Measurements from ENCODE around the gene COL4A1.
"Not testable (repeated sequence)": the region's sequence is repeated elsewhere in the genome, so short reads cannot be mapped to it uniquely, and the experiment has no call there.

Gene COL4A1

DNA sequence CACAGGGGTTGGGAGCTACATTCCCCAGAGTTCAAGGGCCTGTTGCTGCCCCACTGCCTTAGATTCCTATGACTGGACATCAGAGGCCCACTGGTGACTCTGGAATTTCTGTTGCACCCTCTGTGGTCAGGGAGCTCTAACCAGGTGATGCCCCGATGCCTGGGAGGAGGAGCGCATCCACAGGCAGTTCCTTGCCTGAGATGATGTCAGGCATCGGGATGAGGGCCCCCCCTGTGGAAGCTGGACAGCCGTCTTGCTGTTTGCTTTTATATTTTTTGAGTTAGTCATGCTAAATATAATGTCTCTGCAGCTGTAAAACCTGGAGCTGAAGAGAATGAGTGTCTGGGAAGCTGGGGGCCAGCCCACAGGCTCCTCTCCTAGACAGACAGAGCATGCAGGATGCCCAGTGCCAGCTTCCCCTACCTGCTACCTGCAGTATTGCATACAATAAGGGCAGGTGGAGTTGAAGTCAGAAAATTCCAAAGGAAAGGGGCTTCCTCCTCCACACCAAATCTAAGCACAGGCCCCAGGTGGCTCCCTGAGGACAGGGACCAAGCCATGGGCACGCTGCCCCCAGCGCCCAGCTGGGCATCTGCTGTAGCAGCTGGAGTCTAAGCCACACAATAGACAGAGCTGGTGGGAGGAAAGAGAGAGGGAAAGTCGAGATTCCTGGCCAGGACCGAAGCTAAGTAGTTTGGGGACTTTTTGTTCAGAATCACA lies 16.4 kb upstream of the COL4A1 start:
- no peak for DNase-seq (ENCODE audit: low read depth)

DNA sequence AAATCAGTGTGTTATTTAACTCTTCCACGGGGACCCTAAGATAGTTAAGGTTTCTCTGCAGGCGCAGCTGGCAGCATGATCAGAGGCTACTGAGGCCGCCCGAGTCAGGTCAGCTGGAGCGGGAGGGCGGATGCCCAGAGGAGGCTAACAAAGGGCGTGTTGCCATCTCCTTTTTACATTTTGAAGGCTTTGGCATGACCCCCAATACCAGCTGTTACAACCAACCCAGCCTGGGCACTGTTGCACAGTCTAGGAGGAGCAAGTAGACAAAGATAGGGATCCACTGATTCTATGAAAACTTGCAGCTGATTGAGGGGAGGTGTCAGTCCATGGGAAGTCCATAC lies 15.8 kb upstream of the COL4A1 start:
- DNase-seq (ENCODE audit: low read depth) = no peak

DNA sequence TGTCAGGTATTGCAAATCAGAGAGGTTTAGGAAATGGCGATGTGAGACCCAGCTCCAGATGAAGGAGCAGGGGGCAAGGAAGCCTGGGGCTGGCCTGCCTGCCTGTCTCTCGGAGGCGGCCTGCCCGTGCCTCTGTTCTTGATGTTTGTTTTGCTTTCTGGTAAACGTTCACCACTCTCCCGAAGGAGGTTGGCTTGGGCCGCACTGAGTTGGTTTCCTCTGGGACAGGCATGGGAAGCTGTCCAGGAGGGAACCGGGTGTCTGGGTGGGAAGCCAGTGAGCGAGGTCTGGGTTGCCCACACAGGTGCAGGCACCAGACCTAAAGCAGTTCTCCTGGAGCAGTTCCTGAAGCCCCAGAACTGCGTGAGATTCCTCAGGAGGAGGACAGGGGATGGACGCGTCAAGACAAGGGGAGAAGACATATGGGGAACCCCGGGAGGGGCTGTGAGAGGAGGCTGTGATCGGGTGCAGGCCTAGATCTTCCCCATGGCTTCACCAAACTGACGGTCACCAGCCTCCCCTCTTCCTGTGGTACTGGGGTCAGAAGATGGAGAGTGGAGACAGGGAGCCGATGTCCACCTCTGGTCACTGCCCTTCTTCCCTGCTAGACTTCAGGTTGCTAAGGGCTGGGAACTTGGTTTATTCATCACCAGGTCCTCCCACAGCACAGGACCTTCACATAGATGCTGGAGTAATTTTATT lies 15.3 kb upstream of the COL4A1 start:
- DNase-seq (ENCODE audit: low read depth) = no peak

DNA sequence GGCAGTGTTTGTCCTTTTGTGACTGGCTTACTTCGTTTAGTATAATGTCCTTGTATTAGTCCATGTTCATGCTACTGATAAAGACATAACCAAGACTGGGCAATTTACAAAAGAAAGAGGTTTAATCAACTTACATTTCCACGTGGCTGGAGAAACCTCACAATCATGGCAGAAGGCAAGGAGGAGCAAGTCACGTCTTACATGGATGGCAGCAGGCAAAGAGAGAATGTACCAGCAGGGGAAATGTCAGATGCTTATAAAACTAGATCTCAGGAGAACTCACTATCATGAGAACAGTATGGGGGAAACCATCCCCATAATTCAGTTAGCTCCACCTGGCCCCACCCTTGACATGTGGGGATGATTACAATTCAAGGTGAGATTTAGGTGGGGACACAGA lies 14.6 kb upstream of the COL4A1 start:
- DNase-seq (ENCODE audit: low read depth) = not testable (repeated sequence)

DNA sequence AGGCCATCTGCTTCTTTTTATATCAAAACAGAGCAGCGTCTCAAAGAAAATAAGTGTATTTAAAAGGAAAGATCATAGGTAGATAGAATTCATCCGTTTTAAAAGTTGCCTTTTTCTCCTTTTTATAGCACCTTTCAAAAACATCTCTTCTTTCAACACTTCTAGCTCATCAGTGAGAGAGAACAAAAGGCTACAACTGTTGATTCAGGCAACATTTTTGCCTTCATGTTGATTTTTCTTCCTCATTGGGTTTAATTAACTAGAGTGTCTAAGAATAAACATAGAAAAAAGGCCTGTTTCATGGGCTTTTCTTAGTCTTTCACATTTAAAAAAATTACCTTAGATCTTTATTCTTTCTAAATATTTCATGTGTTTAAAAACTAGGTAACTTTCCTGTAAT lies 13.7 kb upstream of the COL4A1 start:
- no peak for DNase-seq (ENCODE audit: low read depth)

DNA sequence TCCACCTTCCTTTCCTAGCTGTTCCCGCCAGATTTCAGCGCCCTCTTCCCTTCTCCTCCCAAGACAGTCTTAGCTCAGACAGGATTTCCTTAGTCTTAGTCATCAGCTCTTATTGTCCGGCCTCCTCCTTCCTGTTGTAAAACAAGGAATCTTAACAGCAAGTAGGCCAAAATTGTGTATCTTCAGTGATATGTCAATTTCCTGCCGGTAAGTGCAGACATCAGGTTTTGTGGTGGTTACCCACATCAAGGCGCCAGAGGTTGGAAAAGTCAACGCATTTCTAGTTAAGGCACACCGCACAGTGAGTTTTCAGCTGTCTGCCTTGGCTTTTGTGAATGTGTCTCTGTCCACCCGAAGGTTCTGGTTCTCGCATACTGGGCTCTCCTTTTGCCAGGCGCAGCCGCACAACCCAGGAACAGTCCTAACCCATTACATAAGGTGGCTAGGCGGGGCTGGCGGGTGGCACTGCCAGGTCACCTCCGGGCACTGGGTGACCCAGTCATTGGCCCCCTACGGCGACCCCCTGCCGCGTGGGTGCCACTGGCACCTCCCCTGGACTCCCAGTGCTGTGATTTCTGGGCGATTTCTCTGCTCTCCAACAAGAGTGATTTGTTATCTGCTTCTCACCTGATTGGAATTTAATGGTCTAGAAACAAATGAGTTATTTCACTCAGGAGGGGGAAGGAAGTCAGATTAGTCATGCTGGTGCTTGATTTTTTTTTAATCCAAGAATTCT lies 13.0 kb upstream of the COL4A1 start:
- DNase-seq (ENCODE audit: low read depth) = no peak

DNA sequence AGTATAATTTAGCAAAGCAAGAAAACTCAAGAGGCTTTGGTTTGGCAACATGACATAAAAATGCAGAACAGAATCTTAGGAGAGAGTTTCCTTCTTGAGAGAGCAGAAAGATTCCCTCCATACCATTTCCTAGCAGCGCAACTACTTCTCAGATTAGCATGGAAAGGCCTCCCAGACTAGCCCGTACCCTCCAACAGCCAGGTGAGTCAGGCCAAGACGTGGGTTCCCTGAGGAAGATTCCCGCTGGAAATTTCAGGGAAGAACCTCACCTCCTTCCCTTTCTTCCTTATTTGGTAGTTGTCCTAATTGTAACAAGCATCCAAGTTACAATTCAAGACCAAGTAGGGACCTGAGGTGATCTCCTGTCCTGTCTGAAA lies 12.4 kb upstream of the COL4A1 start:
- no peak for DNase-seq (ENCODE audit: low read depth)

DNA sequence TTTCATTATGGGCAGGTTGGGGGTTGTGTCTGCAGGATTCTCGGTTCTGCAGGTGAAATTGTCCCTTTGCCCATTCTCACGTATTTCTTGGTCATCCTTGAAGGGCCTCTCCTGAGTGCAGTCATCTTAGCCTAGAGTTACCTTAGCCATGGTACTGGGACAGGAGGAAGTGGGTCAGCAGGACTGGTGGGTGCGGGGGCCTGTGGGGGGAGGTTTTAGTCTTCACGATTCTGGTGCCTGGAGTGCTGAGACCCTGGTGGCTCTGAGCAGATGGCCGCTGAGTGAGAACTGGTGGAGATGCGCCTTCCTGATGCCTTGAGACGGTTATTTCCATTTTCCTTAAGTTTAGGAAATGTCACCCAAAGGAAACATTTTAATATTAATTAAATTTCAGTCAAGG lies 12.0 kb upstream of the COL4A1 start:
- no peak for DNase-seq (ENCODE audit: low read depth)

DNA sequence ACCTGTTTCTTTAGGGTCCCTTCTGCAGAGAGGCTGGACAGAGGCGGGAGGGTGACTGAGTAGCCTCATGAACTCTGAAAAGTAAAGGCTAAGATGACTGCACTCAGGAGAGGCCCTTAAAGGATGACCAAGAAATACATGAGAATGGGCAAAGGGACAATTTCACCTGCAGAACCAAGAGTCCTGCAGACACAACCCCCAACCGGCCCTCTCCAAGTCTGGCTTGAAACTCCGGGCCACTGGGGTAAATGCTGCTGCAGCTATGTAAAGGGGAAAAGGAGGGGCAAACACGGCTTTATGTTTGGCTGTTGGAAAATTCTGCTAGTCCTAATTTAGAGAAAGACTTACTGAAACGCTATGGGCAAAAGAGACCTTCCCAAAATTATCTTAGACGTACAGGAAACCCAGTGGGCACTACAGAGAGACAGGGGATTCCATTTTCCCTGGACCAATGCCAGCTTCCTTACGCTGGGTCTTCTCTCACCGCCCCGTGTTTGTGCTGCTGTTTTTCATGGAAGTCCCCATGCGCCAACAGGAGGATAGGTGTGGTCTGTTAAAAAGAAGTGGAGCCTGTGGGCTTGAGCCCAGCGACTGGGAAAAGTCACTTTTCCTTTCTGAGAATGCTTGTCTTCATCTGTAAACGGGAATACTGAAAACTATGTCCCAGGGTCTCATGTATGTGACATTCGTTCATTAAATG lies 10.7 kb upstream of the COL4A1 start:
- DNase-seq (ENCODE audit: low read depth) = no peak

DNA sequence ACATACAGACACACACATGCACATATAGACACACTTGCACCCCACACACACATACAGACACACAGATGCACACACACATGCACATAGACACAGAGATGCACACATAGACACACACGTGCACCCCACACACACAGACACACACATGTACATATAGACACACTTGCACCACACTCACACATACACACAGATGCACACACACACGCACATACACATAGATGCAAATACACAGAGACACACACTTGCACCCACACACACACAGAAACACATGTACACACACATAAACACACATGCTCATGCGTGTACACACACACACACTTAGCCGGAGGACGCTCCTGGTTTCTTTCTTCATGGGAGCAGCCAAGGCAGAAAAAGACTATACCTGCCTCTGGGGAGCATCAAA lies 10.1 kb upstream of the COL4A1 start:
- no peak for DNase-seq (ENCODE audit: low read depth)

DNA sequence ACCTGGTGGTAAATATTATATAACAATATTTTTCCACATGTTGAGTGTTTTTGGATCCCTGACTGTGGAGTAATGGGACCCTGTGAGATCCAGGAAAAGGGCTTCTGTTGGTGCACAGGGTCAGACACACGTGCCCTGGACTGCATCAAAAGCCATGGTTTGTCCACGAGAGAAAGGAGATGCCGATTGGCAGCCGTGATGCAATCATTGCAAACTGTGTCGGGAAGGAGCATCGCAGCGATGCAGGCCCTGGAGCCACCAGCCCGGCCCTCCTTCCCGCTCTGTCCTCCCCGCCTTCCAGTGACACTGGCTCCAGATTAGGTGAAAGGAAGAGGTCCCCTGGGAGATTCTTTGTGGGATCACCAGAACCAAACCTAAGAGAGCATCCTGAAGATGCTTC lies 9.2 kb upstream of the COL4A1 start:
- no peak for DNase-seq (ENCODE audit: low read depth)

DNA sequence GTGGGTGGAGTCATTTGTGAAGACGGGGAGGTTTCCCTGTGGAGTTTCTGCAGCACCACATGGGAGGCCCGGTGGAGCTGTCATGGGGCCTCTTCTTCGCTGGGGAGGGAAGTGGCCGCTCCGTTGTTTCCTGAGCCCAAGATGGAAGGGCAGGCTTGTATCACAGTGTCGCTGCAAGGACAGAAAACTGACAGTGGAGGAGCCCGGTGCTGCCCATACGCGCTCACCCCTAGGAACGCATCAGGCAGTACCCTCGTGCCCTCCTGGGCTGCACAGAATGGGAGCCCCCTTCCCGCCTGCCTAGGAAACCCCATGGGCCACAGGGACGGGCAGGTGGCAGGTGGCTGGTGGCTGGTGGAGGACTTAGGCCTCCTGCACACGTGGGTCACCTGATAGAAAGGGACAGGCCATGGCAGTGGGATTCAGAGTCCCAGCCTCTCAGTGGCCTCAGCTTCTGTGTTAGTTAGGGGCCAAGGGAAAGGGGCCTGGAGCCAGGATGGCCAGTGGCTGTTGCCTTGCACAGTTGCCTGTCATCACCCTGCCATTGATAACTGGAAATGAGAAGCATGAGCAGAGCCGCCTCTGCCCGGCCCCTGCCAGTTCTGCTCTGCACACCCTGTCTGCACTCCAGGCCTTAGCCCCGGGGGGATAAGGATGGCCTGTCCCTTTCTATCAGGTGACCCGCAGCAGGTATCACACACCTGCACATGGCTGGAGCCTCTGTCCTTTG lies 7.7 kb upstream of the COL4A1 start:
- no peak for DNase-seq (ENCODE audit: low read depth)

DNA sequence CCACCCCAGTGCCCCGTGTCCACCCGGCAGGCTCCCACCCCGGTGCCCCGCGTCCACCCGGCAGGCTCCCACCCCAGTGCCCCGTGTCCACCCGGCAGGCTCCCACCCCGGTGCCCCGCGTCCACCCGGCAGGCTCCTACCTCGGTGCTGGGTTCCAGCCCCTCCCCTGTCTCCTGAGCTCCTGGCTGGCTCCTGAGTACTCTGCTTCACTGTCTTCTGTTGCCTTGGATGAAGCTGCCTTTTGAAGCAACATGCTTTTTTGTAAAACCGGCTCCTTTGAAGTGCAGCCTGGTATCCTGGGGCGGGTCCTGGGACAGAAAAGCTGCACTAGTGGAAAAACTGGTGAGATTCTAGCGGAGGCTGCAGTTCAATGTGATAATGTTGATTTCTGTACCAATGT lies 6.8 kb upstream of the COL4A1 start:
- DNase-seq (ENCODE audit: low read depth) = not testable (repeated sequence)

DNA sequence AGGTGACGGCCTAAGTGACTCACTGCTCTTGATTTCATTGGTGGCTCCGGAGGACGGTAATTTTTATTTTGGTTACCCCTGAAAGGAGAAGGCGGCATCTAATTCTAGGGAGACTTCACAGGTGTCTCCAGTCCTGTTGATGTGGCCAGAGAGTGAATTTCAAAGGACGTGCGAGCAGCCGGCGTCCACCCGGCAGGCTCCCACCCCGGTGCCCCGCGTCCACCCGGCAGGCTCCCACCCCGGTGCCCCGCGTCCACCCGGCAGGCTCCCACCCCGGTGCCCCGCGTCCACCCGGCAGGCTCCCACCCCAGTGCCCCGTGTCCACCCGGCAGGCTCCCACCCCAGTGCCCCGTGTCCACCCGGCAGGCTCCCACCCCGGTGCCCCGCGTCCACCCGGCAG lies 6.3 kb upstream of the COL4A1 start:
- not testable (repeated sequence) for DNase-seq (ENCODE audit: low read depth)

DNA sequence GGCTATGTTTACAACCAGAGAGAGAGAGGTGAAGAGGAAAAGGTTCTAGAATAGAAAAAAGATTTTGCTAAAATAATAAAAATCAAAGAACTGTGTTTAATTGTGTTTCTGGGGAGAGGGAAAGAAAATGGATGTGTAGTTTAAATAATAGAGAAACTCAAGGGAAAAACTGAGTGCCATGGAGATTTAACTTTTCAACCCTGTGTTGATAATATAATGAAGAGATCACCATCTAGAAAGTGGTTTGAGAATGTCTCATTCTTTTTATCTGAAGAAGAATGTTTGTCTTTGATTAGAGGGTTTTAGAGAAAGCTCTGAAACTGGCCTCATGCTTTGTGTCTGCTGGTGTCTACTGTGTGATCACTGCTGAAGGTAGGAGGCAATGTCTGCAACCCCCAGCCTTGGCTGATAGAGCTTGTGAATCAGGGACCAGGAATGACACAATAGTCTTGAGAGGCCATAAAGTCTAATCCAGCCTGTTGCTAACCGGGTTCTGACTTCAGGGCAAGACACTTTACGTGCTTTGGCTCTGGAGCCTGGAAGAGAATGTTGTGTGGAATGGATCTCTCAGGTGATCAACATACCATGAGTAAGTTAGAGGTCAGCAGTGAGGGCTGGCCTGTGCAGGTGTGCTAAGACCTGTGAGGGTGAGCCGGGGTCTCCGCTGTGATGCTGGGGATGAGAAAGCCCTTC lies 5.5 kb upstream of the COL4A1 start:
- DNase-seq (ENCODE audit: low read depth) = no peak

DNA sequence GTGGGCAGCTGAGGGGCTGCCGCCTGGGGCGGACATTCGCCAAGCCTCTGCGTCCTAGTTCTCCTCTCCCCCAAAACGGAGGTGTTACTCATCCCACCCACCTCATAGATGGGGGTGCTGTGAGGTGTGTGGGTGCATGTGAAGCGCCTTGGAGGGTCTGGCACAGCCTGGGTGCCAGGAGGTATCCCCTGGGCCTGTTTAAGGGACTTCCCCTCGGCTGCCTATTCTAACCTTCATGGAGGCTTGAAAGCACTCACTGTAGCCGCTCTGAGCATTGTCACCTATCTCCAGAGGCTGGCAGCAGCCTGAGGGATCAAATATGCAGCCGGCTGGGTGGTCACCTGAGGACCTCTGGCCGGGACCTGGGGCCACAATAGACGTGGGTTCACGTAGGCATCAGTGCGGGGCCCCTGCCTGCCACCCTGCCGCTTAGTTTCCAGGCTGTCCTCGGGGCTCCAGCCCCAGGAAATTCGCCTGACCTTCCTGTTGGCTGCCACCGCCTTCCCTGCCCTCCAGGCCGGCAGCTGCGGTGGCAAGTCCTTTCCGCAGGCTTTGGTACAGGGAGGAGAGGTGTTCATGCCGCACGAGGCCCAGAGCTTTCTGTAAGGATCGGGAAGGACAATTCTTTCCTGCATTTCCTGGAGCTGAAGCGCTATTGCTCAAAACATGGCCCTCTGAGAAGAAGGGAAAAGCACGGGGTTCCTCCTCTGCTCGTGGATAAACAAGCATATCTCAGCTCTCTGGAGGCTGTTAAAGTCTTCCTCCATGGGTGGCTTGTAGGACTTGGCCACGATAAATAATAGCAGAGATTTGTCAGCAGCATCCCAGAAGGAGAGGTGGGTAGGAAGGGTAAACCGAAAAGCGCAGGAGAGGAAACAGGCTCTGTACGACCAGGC lies 4.7 kb upstream of the COL4A1 start:
- DNase-seq (ENCODE audit: low read depth) = no peak

DNA sequence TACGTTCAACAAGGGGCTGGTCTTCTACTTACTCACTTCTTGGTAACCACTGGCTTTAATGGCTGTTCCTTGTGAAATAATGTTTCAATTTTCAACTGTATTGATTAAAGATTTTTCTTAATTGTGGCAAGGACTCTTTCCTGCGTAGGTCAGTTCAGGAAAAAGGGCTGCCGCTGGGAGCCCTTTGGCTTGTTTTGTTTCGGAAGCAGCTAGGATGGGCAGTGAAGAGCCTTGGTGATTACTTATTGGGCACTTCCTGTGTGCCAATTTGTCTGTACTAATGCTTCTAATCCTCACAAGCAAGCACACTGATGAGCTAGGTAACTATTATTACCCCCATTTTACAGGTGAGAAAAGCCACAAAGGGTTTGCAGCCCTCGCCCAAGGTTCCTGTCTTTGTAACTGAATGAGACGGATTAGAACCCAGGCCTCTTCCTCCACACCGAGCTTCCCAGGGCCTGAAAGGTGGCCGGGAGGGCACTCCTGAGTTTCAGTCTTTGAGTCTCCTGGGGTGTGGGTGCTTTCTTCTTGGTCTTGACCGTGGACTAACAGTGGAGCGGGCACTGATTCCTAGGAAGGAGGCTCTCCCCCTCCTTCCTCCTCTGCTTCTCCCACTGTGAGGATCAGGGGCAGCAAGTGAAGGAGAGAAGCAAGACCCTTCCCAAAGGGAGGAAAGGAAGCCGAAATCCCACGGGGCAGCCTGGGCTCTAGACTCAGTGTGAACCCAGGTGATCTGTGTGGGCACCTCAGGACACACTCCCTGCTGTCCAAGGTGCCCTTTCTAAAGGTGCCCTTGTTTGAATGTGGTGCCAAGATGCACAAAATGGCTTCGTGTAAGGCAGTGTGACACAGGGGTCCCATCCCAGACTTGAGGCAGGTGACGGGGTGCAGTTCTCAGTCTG lies 3.8 kb upstream of the COL4A1 start:
- no peak for DNase-seq (ENCODE audit: low read depth)

DNA sequence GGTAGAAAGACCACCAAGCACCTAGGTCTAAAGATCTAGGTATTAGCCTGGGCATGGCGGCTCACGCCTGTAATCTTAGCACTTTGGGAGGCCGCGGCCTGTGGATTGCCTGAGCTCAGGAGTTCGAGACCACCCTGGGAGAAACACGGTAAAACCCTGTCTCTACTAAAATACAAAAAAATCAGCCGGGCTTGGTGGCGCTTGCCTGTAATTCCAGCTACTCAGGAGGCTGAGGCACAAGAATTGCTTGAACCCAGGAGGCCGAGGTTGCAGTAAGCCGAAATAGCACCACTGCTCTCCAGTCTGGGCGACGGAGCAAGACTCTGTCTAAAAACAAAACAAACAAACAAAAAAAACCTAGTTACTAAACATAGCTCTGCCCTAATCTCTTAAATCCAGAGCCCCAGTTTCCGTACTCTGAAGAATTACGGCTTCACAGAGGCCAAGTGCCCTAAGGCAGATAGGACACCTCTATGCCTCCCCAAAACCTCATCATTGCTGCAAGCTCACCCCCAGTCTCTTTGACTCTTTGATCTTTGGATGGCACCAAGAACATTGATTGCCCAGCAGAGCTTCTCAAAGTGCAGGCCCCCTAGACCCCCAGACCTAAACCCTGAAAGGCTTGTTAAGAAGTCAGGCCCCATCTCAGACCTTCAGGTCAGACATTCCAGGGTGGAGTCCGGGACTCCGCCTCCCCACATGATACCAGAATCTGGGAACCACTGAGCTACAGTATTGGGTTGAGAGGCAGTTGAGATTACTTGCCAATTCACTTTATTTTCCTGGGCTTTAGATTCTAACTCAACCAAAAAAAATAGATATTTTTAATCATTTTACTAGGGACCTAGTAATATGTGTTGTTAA lies 2.9 kb upstream of the COL4A1 start:
- DNase-seq (ENCODE audit: low read depth) = no peak
